ENCODE data around the gene ZBTB2. TPM values are rescaled to one million over a fixed set of nuclear protein-coding genes. Genes with fewer than 3 reads are reported as not detected.

The ZBTB2 gene
- polyA plus RNA-seq, 1 of the 3 experiments (the other 2 are of a cell fraction) = 6.7 TPM

- Histone ChIP-seq H3K4me3 (ENCODE audit: low read depth in 2 of 2, low read length in 1 of 2) (no peak overlapping the region), H3K36me3 (replicated peaks in 1 of 2; ENCODE audit: control insufficient read depth in 1 of 2, insufficient read depth in 2 of 2, low read length in 1 of 2) (peaks cover 14 to 28% of the 10 kb centered on the region in 2 experiments), H3K27ac (ENCODE audit: low read depth in 2 of 2, low read length in 1 of 2) (no peak overlapping the region), H3K79me2 (ENCODE audit: insufficient read depth) (no peaks in the 10 kb centered on the region), H3K9me2 (no peaks in the 10 kb centered on the region), H3K4me1 (ENCODE audit: control insufficient read depth in 1 of 2, insufficient read depth in 2 of 2, low read depth in 1 of 2, low read length in 1 of 2) (no peaks in the 10 kb centered on the region), H3F3A (replicated peaks; ENCODE audit: insufficient read depth) (peaks cover 13% of the 10 kb centered on the region), H4K20me1 (ENCODE audit: insufficient read depth) (no peaks in the 10 kb centered on the region), H3K9ac (no peak overlapping the region), H3K4me2 (no peak overlapping the region), H2AFZ (ENCODE audit: low read depth) (no peak overlapping the region), H3K9me3 (no peaks in the 10 kb centered on the region), H3K27me3 (ENCODE audit: insufficient read depth) (no peaks in the 10 kb centered on the region)
- ChIA-PET CTCF (no interaction called here), POLR2A (no interaction called here)
- 93% methylated on average over 5 of the region's 5 CpGs for WGBS (ENCODE audit: low lambda C conversion rate)
- no peak for TF ChIP-seq RAD21 (IDR thresholded peaks at IDR 0.05; ENCODE audit: low read length)
- no peak for TF ChIP-seq FOXM1 (IDR thresholded peaks at IDR 0.05; ENCODE audit: low read depth)
- TF ChIP-seq ELF1 (IDR thresholded peaks at IDR 0.05) = no peak
- TF ChIP-seq MAX (IDR thresholded peaks at IDR 0.05; ENCODE audit: low read depth) = no peak
- TF ChIP-seq RXRA (IDR thresholded peaks at IDR 0.05; ENCODE audit: borderline replicate concordance, low read depth) = no peak
- TF ChIP-seq EP300 (IDR thresholded peaks at IDR 0.05; ENCODE audit: borderline replicate concordance in 1 of 2, low read depth in 1 of 2, low read length in 1 of 2) = no peak
- TF ChIP-seq EZH2phosphoT487 (IDR thresholded peaks at IDR 0.05; ENCODE audit: borderline replicate concordance, low read depth) = no peak
- no peak for TF ChIP-seq FOXJ3 (CRISPR knock-in tag; IDR thresholded peaks at IDR 0.05)
- TF ChIP-seq TAF1 (IDR thresholded peaks at IDR 0.05; ENCODE audit: borderline replicate concordance, low read depth, low read length) = no peak
- no peak for TF ChIP-seq POLR2AphosphoS5 (IDR thresholded peaks at IDR 0.05; ENCODE audit: low read depth, low read length)
- no peak for TF ChIP-seq NFIC (IDR thresholded peaks at IDR 0.05; ENCODE audit: borderline replicate concordance)
- TF ChIP-seq, protein P1, sequence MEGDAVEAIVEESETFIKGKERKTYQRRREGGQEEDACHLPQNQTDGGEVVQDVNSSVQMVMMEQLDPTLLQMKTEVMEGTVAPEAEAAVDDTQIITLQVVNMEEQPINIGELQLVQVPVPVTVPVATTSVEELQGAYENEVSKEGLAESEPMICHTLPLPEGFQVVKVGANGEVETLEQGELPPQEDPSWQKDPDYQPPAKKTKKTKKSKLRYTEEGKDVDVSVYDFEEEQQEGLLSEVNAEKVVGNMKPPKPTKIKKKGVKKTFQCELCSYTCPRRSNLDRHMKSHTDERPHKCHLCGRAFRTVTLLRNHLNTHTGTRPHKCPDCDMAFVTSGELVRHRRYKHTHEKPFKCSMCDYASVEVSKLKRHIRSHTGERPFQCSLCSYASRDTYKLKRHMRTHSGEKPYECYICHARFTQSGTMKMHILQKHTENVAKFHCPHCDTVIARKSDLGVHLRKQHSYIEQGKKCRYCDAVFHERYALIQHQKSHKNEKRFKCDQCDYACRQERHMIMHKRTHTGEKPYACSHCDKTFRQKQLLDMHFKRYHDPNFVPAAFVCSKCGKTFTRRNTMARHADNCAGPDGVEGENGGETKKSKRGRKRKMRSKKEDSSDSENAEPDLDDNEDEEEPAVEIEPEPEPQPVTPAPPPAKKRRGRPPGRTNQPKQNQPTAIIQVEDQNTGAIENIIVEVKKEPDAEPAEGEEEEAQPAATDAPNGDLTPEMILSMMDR (IDR thresholded peaks at IDR 0.05) = no peak
- TF ChIP-seq SIN3A (IDR thresholded peaks at IDR 0.05; ENCODE audit: borderline replicate concordance, low read depth, low read length) = no peak
- TF ChIP-seq, protein P2, sequence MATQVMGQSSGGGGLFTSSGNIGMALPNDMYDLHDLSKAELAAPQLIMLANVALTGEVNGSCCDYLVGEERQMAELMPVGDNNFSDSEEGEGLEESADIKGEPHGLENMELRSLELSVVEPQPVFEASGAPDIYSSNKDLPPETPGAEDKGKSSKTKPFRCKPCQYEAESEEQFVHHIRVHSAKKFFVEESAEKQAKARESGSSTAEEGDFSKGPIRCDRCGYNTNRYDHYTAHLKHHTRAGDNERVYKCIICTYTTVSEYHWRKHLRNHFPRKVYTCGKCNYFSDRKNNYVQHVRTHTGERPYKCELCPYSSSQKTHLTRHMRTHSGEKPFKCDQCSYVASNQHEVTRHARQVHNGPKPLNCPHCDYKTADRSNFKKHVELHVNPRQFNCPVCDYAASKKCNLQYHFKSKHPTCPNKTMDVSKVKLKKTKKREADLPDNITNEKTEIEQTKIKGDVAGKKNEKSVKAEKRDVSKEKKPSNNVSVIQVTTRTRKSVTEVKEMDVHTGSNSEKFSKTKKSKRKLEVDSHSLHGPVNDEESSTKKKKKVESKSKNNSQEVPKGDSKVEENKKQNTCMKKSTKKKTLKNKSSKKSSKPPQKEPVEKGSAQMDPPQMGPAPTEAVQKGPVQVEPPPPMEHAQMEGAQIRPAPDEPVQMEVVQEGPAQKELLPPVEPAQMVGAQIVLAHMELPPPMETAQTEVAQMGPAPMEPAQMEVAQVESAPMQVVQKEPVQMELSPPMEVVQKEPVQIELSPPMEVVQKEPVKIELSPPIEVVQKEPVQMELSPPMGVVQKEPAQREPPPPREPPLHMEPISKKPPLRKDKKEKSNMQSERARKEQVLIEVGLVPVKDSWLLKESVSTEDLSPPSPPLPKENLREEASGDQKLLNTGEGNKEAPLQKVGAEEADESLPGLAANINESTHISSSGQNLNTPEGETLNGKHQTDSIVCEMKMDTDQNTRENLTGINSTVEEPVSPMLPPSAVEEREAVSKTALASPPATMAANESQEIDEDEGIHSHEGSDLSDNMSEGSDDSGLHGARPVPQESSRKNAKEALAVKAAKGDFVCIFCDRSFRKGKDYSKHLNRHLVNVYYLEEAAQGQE (IDR thresholded peaks at IDR 0.05; ENCODE audit: low read depth, low read length) = no peak
- DNase-seq = no peak
These were observed 31.9 kb downstream of the ZBTB2 start for GRCh38 chr6:151359486-151359885.

Data from SK-N-SH (cell line).